Gastrocnemius medialis (tissue), 4 donors: ENCODE results near the gene STPG3.

ENCODE experiments used
- POLR2A ChIP-seq, 2 donors: fragments of 450-650 bp; IDR thresholded peaks; one replicate each; pipeline ENCODE4 v1.6.1; 2017; ENCODE audit warnings: antibody characterized with exemption in 2 of 2, mild to moderate bottlenecking in 2 of 2, moderate library complexity in 2 of 2
- TF ChIP-seq, protein P1 (sequence below), 5 experiments: fragments of 450-650 bp in 3 of 5; fragments of 200-600 bp in 2 of 5; sonication (generic) in 2 of 5; IDR thresholded peaks in 4 of 5; conservative IDR thresholded peaks in 1 of 5; 1 replicate in 4 of 5; 2 replicates in 1 of 5; pipeline ENCODE4 v1.5.1; 2016 to 2019; ENCODE audit warnings: antibody characterized with exemption in 5 of 5, mild to moderate bottlenecking in 3 of 5, moderate library complexity in 3 of 5

DNA sequence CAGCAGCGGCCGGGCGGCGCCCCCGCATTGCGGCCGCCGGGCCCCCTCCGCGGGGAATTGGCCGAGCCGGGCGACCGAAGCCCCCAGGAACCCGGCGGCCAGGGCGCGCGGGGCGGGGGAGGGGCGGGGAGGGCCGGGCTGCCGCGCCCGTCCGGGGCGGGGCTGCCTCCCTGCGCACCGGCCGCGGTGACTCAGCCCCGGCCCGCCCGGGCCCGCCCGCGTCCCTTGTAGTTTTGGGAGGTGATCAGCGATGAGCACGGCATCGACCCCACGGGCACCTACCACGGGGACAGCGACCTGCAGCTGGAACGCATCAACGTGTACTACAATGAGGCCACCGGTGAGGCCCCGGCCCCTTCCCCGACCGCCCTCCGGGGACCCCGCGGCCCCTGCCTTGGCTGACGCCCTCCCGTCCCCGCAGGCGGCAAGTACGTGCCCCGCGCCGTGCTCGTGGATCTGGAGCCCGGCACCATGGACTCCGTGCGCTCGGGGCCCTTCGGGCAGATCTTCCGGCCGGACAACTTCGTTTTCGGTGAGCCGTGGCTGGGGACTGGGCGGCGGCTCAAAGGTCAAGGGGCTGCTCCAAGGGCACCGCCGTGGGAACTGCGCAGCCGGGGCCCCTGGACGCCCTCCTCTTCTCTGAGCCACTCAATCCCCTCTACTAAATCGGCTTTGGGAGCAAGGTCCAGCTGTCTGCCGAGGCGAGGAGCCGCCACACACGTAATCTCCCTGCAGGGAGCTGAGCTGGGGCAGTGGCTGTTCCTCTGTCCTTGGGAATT, 9.4 kb upstream of the STPG3 start:
- peak in 1 of 2 donors; percentile 62 for TF ChIP-seq POLR2A (IDR thresholded peaks at IDR 0.05)
- TF ChIP-seq, protein P1, sequence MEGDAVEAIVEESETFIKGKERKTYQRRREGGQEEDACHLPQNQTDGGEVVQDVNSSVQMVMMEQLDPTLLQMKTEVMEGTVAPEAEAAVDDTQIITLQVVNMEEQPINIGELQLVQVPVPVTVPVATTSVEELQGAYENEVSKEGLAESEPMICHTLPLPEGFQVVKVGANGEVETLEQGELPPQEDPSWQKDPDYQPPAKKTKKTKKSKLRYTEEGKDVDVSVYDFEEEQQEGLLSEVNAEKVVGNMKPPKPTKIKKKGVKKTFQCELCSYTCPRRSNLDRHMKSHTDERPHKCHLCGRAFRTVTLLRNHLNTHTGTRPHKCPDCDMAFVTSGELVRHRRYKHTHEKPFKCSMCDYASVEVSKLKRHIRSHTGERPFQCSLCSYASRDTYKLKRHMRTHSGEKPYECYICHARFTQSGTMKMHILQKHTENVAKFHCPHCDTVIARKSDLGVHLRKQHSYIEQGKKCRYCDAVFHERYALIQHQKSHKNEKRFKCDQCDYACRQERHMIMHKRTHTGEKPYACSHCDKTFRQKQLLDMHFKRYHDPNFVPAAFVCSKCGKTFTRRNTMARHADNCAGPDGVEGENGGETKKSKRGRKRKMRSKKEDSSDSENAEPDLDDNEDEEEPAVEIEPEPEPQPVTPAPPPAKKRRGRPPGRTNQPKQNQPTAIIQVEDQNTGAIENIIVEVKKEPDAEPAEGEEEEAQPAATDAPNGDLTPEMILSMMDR (IDR thresholded peaks at IDR 0.05 in 4 of 5, conservative IDR thresholded peaks at IDR 0.05 in 1 of 5), result no peak
